ENCODE results near the gene ADGRD1.

ADGRD1 gene

DNA sequence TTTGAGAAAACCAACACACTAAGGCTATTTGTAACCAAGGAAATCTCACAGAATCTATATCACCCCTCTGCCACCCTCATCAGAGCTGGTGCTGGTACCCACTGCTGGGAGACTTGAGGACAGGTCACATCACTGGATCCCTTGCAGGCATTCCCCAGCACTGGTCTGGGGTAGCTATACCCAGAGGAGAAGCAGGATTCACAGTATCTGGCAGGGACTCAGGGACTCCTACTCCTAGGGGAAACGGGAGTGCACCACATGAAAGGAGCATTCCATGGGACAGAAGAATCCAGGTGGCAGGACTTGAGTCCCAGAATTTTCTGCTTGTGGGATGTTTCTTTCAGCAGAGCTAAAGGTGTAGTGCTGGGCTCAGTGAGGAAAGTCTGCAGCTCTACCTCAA is 223.2 kb downstream of the ADGRD1 start:
- DNase-seq = no peak

DNA sequence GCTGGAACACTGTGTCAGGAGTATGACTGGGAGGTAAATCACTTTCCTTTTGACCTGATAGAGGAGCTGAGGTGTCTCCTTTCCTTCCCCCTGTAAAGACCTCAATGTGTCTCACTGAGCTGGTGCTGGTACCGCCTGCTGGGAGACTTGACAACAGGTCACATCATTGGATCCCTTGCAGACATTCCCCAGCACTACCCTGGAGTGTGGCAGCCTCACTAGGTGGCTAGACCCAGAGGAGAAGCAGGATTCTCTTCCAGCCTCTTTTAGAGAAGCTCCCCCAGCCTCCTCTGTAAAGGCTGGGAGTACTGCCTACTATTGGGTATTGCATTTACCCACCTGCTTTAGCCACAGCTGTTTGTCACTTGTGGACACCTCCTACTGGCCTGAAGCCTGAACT is 223.9 kb downstream of the ADGRD1 start:
- no peak for DNase-seq

DNA sequence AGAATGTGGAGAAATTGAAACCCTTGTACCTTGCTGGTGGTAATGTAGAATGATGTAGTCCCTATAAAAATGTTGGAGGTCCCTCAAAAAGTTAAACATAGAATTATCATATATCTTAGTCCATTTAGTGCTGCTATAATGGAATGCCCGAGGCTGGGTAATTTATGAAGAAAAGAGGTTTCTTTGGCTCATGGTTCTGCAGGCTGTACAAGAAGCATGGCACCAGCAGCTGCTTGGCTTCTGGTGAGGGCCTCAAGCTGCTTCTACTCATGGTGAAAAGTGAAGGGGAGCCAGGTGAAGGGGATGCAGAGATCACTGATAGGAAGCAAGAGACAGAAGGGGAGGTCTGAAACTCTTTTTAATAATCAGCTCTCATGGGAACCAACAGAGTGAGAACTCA is 233.9 kb downstream of the ADGRD1 start:
- DNase-seq = no peak

DNA sequence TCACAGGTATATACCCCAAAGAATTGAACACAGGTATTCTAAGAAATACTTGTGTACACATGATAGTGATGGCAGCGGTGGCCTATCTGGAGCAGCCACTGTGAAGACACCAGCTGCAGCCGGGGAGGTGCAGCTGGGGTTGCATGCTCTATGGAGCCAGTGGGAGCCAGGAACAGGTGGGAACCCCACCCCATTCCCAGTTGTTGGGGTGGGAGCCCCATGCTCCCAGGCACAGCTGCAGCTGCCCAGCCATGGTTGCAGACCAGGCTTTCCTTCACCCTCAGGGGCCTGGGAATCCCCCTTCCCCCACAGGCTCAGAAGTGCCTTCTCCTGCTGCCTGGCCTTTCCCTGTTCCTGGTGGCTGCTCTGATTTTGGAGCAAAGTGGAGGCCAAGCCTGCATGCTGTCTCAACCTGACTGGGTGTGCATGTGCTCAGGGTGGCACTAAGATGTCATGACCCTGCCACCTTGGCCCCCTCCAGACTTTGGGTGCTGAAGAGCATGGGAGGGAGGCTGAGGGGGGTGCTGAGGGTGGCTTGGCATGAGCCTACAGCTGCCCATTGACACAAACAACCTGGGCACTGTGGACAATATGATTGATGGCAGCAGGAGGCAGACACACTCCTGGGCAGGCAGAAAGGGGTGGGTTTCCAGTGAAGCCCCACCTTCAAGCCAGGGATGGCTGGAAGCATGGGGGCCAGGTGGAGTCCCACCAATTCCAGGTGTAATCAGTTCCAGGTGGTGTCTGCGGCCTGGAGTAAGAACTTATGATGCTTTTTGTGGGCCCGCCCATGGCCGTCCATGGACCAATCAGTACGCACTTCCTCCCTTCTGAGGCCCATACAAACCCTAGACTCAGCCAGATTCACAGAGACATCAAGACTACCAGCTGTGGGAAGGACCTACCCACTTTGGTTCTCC is 234.7 kb downstream of the ADGRD1 start:
- no peak for DNase-seq

DNA sequence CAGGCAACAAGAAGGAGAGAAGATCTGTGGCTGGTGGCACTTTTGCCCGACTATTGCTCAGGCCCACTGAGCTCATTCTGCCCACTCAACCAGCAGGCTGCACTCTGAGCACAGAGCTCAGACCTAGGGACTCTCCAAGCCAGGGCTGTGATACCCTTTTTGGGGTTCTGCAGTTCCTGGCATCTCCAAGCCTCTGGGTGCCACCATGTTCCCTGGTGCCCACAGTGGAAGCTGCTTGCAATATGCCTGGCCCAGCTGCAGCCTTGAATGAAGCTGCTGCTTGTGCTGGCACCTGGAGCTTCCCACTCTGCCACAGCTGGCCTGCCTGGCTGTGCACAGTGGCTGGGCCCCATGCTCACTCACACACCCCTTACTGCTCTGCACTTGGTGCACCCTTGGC is 236.1 kb downstream of the ADGRD1 start:
- DNase-seq = no peak

DNA sequence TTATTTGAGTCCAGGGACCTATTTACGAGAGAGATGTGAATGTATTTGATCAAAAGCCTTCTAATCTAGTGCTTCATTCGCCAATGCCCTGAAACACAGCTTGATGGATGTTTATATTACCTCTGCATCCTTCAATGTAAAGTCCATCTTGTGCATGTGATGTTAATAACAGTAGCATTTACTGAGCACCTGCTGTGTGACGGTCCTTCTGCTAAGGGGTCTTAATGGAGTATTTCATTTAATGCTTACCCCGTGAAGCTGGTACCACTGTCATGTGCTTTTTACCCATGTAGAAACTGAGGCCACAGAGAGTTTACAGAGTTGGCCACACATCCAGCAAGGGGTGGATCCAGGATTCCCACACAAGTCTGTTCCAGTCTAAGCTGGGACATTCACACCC is 237.3 kb downstream of the ADGRD1 start:
- DNase-seq = no peak
